ENCODE measurements around the gene MDGA2. TPM values are rescaled to one million over a fixed set of nuclear protein-coding genes. Genes with fewer than 3 reads are reported as not detected.

The MDGA2 gene
- total and polyA plus RNA-seq, 2 of the 8 experiments (the other 6 are each of a cell fraction or from before 2014, with no cell fraction given), result 0.11 to 0.69 TPM

- DNase-seq (ENCODE audit: low read depth in 1 of 2, low spot score in 2 of 2) (no peak), FAIRE-seq (no peak)
- H2BK120ac ChIP-seq (replicated peaks; ENCODE audit: low read depth, low read length), result no peak overlapping the region
- no peak overlapping the region for H4K8ac ChIP-seq (ENCODE audit: extremely low read depth, insufficient read depth, low read length)
- H3K27ac ChIP-seq (ENCODE audit: low read depth, low read length), result no peak overlapping the region
- TF ChIP-seq SIX5 (IDR thresholded peaks at IDR 0.05; ENCODE audit: low read depth, low read length) (no peak), CREB1 (IDR thresholded peaks at IDR 0.05) (no peak), EP300 (IDR thresholded peaks at IDR 0.05; ENCODE audit: borderline replicate concordance in 1 of 2, low read depth in 2 of 2, low read length in 2 of 2) (no peak), POLR2AphosphoS5 (IDR thresholded peaks at IDR 0.05; ENCODE audit: low read depth, low read length) (no peak), SUZ12 (IDR thresholded peaks at IDR 0.05; ENCODE audit: low read length) (no peak), SIRT6 (IDR thresholded peaks at IDR 0.05; ENCODE audit: low read length) (no peak), CBX5 (IDR thresholded peaks at IDR 0.05; ENCODE audit: low read depth, low read length) (no peak), CTBP2 (IDR thresholded peaks at IDR 0.05; ENCODE audit: borderline replicate concordance, insufficient read depth, insufficient read length, low read length) (no peak), RAD21 (IDR thresholded peaks at IDR 0.05 in 1 of 2, conservative IDR thresholded peaks at IDR 0.05 in 1 of 2; ENCODE audit: low read depth in 2 of 2, low read length in 2 of 2) (no peak), BCL11A (IDR thresholded peaks at IDR 0.05; ENCODE audit: low read depth in 2 of 2, low read length in 2 of 2) (no peak), ASH2L (IDR thresholded peaks at IDR 0.05; ENCODE audit: low read length) (no peak)
- TF ChIP-seq, protein P1, sequence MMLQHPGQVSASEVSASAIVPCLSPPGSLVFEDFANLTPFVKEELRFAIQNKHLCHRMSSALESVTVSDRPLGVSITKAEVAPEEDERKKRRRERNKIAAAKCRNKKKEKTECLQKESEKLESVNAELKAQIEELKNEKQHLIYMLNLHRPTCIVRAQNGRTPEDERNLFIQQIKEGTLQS (IDR thresholded peaks at IDR 0.05; ENCODE audit: insufficient read depth, low read depth, low read length), result no peak
- TF ChIP-seq, protein P2, sequence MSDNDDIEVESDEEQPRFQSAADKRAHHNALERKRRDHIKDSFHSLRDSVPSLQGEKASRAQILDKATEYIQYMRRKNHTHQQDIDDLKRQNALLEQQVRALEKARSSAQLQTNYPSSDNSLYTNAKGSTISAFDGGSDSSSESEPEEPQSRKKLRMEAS (IDR thresholded peaks at IDR 0.05), result no peak
- no peaks in the 10 kb centered on the region for H3K9me3 ChIP-seq (ENCODE audit: insufficient read depth in 2 of 2, low read depth in 1 of 2, low read length in 1 of 2)
- no peak overlapping the region for H3K4me2 ChIP-seq (ENCODE audit: insufficient read depth in 1 of 2, low read depth in 2 of 2, low read length in 2 of 2)
- no peak overlapping the region for H2BK5ac ChIP-seq (ENCODE audit: low read depth, low read length)
- no peak overlapping the region for H3K18ac ChIP-seq (ENCODE audit: extremely low read depth, low read length)
- POLR2A ChIA-PET (ENCODE audit: partially characterized antibody), result no interaction called here
- no peak overlapping the region for H3K4ac ChIP-seq (replicated peaks; ENCODE audit: insufficient read length, low read depth, low read length)
- H3K14ac ChIP-seq (ENCODE audit: insufficient read length), result no peak overlapping the region
- no peak overlapping the region for H3K9ac ChIP-seq (replicated peaks in 1 of 4; ENCODE audit: extremely low read depth in 1 of 4, low read depth in 3 of 4, low read length in 3 of 4)
- H4K5ac ChIP-seq (ENCODE audit: insufficient read length, low read depth, low read length), result no peak overlapping the region
- H3K79me1 ChIP-seq (ENCODE audit: low read depth, low read length), result no peaks in the 10 kb centered on the region
- H3K27me3 ChIP-seq (replicated peaks in 1 of 4; ENCODE audit: control insufficient read depth in 3 of 4, extremely low read depth in 1 of 4, insufficient read depth in 3 of 4, low read length in 3 of 4), result no peaks in the 10 kb centered on the region
- no peaks in the 10 kb centered on the region for H4K20me1 ChIP-seq (replicated peaks in 1 of 2; ENCODE audit: control insufficient read depth in 1 of 2, insufficient read depth in 2 of 2, low read length in 2 of 2)
- no peak overlapping the region for H2AK5ac ChIP-seq (ENCODE audit: low read depth, low read length)
- H2BK20ac ChIP-seq (ENCODE audit: low read length), result no peak overlapping the region
- no peak overlapping the region for H3K4me3 ChIP-seq (ENCODE audit: extremely low read depth in 1 of 4, insufficient read depth in 2 of 4, low read depth in 3 of 4, low read length in 4 of 4)
- no peaks in the 10 kb centered on the region for H3K36me3 ChIP-seq (ENCODE audit: control insufficient read depth in 2 of 4, insufficient read depth in 4 of 4, low read length in 3 of 4)
- no peaks in the 10 kb centered on the region for H3K79me2 ChIP-seq (ENCODE audit: control insufficient read depth in 1 of 2, insufficient read depth in 2 of 2, low read length in 2 of 2)
- CTCF ChIA-PET (ENCODE audit: partially characterized antibody), result no interaction called here
- H4K91ac ChIP-seq (replicated peaks; ENCODE audit: insufficient read length, low read length), result no peak overlapping the region
- no peak overlapping the region for H2BK15ac ChIP-seq (ENCODE audit: low read length)
- H3K56ac ChIP-seq (replicated peaks; ENCODE audit: insufficient read length, low read depth, low read length), result no peak overlapping the region
- peaks cover 0 to 2% (median 0%) of the 10 kb centered on the region in 4 experiments; a peak in 1 of 7 replicates for H3K4me1 ChIP-seq (replicated peaks in 1 of 4; ENCODE audit: control insufficient read depth in 3 of 4, insufficient read depth in 4 of 4, low read length in 3 of 4)
- no peak overlapping the region for H2BK12ac ChIP-seq (ENCODE audit: low read depth, low read length)
- H3K23ac ChIP-seq (ENCODE audit: insufficient read length), result no peak overlapping the region
- peak overlapping the region; percentile 65; the same call in 1 of the 2 replicates for H2AFZ ChIP-seq (ENCODE audit: low read length)
- 63% methylated on average over 3 of the region's 3 CpGs; no CpG with 5 or more reads in 1 of the 2 experiments for WGBS, 2 experiments (ENCODE audit: extremely low coverage in 1 of 2, insufficient coverage in 1 of 2, insufficient read length in 1 of 2, insufficient replicate concordance in 2 of 2, low coverage in 1 of 2, low lambda C conversion rate in 2 of 2, missing lambda C conversion rate in 1 of 2)
- no peaks in the 10 kb centered on the region for H3K23me2 ChIP-seq (ENCODE audit: low read depth, low read length)
These were observed 398.5 kb downstream of the MDGA2 start for GRCh38 chr14:47276931-47277330.

Data from H1 (cell line).